AG10803 (cell line): ENCODE results near the gene PCDH7.

Experiments
- DNase-seq: peaks from one replicate; pipeline ENCODE4 v3.0.0; 2010; ENCODE audit warnings: low read depth
- H3K4me3 ChIP-seq: 2 replicates; pipeline ENCODE4 v1.5.1; 2011; ENCODE audit warnings: mild to moderate bottlenecking, low read length, control low read depth
- TF ChIP-seq, protein P1 (sequence below): conservative IDR thresholded peaks from 2 replicates; pipeline ENCODE4 v1.5.1; 2011; ENCODE audit warnings: mild to moderate bottlenecking, low read length, control low read depth, inconsistent platforms

The PCDH7 gene

DNA sequence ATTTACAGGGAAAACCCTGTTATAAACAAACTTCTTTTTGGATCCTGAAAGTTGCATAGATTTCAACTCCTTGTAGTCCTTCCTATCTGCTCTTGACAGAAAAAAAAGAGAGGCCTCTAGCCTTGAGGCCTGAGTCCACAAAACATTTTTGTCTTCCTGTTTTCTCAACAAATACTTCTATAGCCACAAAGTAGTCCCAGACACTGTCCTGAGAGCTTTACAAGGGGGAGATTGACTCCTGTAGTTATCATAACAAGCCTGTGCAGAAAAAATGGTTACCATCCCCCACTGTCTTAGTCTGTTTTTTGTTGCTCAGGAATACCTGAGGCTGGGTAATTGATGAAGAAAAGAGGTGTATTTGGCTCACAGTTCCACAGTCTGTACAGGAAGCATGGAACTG lies 35.2 kb downstream of the PCDH7 start:
- H3K4me3 ChIP-seq: no peak overlapping the region
- no peak for DNase-seq
- TF ChIP-seq, protein P1, sequence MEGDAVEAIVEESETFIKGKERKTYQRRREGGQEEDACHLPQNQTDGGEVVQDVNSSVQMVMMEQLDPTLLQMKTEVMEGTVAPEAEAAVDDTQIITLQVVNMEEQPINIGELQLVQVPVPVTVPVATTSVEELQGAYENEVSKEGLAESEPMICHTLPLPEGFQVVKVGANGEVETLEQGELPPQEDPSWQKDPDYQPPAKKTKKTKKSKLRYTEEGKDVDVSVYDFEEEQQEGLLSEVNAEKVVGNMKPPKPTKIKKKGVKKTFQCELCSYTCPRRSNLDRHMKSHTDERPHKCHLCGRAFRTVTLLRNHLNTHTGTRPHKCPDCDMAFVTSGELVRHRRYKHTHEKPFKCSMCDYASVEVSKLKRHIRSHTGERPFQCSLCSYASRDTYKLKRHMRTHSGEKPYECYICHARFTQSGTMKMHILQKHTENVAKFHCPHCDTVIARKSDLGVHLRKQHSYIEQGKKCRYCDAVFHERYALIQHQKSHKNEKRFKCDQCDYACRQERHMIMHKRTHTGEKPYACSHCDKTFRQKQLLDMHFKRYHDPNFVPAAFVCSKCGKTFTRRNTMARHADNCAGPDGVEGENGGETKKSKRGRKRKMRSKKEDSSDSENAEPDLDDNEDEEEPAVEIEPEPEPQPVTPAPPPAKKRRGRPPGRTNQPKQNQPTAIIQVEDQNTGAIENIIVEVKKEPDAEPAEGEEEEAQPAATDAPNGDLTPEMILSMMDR: no peak

DNA sequence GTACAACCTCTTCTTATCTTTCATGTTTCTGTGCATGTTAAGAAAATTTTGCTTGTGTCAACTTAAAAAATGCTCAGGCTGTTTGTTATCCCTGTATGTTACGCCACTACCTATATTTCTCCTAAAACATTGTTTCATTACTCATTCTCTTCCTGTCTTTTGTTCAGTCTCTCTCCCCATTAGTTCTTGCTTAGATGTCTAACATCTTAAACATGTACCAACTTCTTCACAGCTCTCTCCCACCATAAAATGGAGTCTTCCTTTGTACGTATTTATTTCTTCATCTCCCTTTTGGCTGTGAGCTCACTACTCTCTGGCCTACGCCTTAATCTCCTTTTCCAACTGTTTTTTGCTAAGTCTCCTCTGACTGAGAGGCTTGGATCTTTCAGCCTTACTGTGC lies 36.4 kb downstream of the PCDH7 start:
- no peak for DNase-seq
- TF ChIP-seq, protein P1: no peak
- no peak overlapping the region for H3K4me3 ChIP-seq

DNA sequence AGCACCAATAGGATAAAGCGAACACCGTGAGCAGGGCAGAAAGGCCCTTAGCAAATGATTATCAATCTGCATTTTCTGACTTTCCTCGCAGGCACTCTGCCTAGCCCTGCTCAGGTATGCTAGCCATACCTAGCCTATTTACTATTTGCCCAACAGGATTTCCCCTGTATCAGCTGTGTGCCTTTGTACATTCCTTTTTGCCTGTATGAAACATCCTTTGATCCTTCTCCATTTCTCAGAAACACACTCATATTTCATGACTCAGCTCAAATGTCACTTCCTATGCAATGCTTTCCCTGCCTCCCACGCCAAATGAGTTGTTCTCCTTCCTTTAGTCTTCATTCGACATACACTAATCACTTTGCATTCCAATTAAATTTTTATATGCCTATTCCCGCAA lies 37.2 kb downstream of the PCDH7 start:
- H3K4me3 ChIP-seq: no peak overlapping the region
- DNase-seq: peak; percentile 23
- TF ChIP-seq, protein P1: no peak

DNA sequence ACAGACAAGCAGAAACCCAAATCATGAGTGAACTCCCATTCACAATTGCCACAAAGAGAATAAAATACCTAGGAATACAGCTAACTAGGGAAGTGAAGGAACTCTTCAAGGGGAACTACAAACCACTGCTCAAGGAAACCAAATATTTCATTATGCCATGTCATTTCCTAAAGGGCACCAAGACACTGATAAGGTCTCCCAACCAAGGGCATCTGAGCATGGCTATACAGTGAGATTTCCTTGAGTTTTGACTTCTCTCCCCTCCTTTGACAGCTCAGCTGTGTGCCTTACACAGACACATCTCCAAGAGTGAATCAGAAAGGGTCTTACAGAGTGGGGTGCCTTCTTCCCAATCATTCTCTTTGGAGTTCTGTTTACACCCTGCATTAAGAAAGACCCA lies 40.4 kb downstream of the PCDH7 start:
- TF ChIP-seq, protein P1: no peak
- H3K4me3 ChIP-seq: no peak overlapping the region
- no peak for DNase-seq

DNA sequence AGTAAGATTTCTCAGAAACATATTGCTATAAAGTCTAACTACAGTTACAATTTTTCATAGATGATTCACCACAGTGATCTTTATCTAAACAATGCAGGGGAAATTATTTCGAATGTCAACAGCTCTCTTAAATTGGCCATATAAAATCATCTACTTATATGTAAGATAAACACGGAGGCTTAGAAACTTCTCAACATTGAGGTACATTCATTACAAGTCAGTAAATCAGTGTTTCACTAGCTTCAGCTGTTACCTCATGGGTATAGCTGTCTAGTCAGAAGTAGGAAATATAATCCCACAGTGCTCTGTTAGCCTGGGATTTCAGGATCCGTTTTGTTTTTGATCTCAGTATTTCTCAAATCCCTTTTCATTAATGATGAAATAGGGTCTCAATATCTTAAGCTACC lies 43.2 kb downstream of the PCDH7 start:
- H3K4me3 ChIP-seq: no peak overlapping the region
- TF ChIP-seq, protein P1: no peak
- no peak for DNase-seq

DNA sequence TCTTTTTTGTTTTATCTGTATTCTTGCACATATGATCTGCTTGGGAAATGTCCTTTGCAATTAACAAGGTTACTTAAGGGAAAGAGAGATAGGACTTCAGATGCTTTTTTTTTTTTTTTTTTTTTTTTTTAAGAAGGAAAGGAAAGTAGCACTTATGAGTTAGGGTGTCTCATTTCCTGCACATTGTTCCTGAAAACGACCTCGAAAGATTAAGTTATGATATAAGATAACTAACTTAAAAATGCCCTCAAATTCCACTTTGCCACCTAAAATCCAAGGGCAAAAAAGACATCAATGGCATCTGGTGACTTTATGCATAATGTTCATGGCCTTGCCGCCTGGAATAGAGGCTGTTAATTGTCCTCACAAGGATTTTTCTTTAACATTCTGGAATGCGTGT lies 44.9 kb downstream of the PCDH7 start:
- DNase-seq: no peak
- H3K4me3 ChIP-seq: no peak overlapping the region
- TF ChIP-seq, protein P1: no peak

DNA sequence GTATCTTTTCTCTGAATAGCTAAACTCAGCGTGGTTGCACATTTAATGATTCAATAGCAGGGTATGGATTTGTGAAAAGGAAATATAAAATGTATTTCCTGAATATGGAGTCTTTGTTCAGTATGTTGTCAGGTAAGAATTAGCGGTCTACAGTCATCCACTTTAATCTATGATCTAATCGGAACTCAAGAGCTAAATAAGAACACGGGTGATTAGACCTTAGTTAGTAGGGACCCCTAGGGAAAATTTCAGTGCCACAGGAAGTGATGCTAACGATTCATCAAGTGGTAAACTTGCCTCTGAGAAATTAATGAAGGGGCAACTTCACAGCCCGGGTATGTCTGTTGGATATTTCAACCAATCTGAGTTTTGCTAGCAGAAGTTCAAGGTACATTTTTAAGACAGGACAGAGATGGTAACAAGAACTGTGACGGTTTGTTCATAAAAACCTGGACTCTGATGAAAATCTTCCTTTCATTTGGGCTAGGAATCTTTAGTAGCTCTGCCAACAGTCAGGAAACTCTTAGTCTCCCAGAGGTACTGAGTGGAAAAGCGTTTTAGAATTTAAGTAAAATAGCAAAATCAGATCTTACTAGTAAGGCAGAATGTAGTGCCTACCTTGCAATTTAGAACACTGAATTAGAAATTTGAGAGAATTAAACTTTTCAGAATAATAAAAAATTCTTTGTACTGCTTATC lies 47.1 kb downstream of the PCDH7 start:
- DNase-seq: no peak
- TF ChIP-seq, protein P1: no peak
- H3K4me3 ChIP-seq: no peak overlapping the region
